Smooth muscle cell (in vitro differentiated cells): Measurements from ENCODE around the gene LRBA. TPM values are rescaled to one million over a fixed set of nuclear protein-coding genes. Genes with fewer than 3 reads are reported as not detected.

Experiments used
- DNase-seq: peaks from one replicate; lab custom pipeline; 2025; ENCODE audit not compliant: unreplicated experiment; lab: John Stamatoyannopoulos, UW
- H2AFZ ChIP-seq: fragments of 200-600 bp; sonication (generic); 2 replicates; pipeline ENCODE4 v1.6.0; 2016; ENCODE audit warnings: antibody characterized with exemption, low read depth, mild to moderate bottlenecking
- H3F3A ChIP-seq: fragments of 200-600 bp; sonication (generic); 2 replicates; pipeline ENCODE4 v1.6.0; 2017; ENCODE audit warnings: antibody characterized with exemption, low read depth
- H3K27ac ChIP-seq: fragments of 200-600 bp; sonication (generic); 2 replicates; pipeline ENCODE4 v1.5.1; 2016; ENCODE audit warnings: low read depth, mild to moderate bottlenecking
- H3K27me3 ChIP-seq: fragments of 200-600 bp; sonication (generic); 2 replicates; pipeline ENCODE4 v1.6.1; 2016; ENCODE audit warnings: low read depth, mild to moderate bottlenecking
- H3K36me3 ChIP-seq: fragments of 200-600 bp; sonication (generic); 2 replicates; pipeline ENCODE4 v1.5.1; 2016; ENCODE audit warnings: low read depth
- H3K4me1 ChIP-seq: fragments of 200-600 bp; sonication (generic); 2 replicates; pipeline ENCODE4 v1.5.1; 2016; ENCODE audit warnings: low read depth
- H3K4me2 ChIP-seq: fragments of 200-600 bp; sonication (generic); 2 replicates; pipeline ENCODE4 v1.6.0; 2016; ENCODE audit warnings: mild to moderate bottlenecking
- H3K4me3 ChIP-seq: fragments of 200-600 bp; sonication (generic); 2 replicates; pipeline ENCODE4 v1.5.1; 2016; ENCODE audit warnings: mild to moderate bottlenecking
- H3K79me2 ChIP-seq: fragments of 200-600 bp; sonication (generic); 2 replicates; pipeline ENCODE4 v1.6.0; 2016; ENCODE audit warnings: low read depth, mild to moderate bottlenecking
- H3K9ac ChIP-seq: fragments of 200-600 bp; sonication (generic); 2 replicates; pipeline ENCODE4 v1.6.0; 2016; ENCODE audit warnings: low read depth
- H3K9me3 ChIP-seq: fragments of 200-600 bp; sonication (generic); replicated peaks from 2 replicates; pipeline ENCODE4 v1.5.1; 2016; ENCODE audit warnings: low read depth
- H4K20me1 ChIP-seq: fragments of 200-600 bp; sonication (generic); 2 replicates; pipeline ENCODE4 v1.6.0; 2016; ENCODE audit warnings: low read depth
- CTCF ChIP-seq: fragments of 200-600 bp; sonication (generic); IDR thresholded peaks from 2 replicates; pipeline ENCODE4 v1.5.1; 2017; ENCODE audit warnings: borderline replicate concordance, mild to moderate bottlenecking, antibody characterized with exemption; ENCODE audit not compliant: insufficient read depth, poor library complexity, severe bottlenecking
- WGBS: methylation state at CpG from one replicate; pipeline ENCODE4 v1.1.7; 2016; ENCODE audit warnings: low lambda C conversion rate; 5-methylcytosine and 5-hydroxymethylcytosine counted together
- polyA plus RNA-seq: library from polyadenylated mRNA; unstranded; fragments of >200 nt; fragmentation: Nextera tagmentation; extraction: Ambion mirVana; gene quantifications from 2 replicates; pipeline ENCODE4 v1.2.1, GENCODE V29; 2016
- total RNA-seq: library from RNA; depleted of rRNA; stranded (reverse); fragments of >200 nt; gene quantifications from 2 replicates; pipeline ENCODE4 v1.2.3, GENCODE V29; 2014

LRBA gene
- total and polyA plus RNA-seq, 2 experiments from 2014 or later: 1.6 to 26.2 TPM

- Histone ChIP-seq H3K27ac (no peak overlapping the region), H4K20me1 (no peaks in the 10 kb centered on the region), H3K36me3 (no peaks in the 10 kb centered on the region), H3F3A (no peaks in the 10 kb centered on the region), H3K27me3 (no peaks in the 10 kb centered on the region), H3K9ac (no peak overlapping the region), H3K4me2 (no peak overlapping the region), H3K4me3 (no peak overlapping the region), H3K4me1 (peaks cover 8% of the 10 kb centered on the region), H3K9me3 (no peaks in the 10 kb centered on the region), H2AFZ (no peak overlapping the region), H3K79me2 (peaks cover 9% of the 10 kb centered on the region)
- TF ChIP-seq CTCF: no peak
- DNase-seq: no peak
- 94% methylated on average over 6 of the region's 6 CpGs for WGBS
These were observed 41.3 kb downstream of the LRBA start for GRCh38 chr4:150973626-150974251.

DNA sequence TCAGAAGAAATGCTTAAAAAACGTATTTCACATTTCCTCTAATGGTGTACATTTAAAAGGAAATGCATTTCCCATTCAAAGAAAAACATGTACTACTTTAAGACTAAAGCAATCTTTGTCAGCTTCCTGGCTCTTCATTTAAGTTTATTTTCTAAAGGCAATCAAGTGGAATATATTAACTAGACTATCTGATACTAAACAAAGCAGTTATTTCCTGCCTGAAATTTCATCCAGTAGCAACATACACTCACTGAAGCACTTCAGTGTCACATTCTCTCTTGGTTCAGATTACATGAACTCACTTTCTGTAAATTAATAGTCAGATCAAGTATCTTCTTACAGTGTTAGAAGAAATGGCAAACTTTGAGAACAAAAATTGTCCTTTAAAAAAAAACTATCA is 42.5 kb downstream of the LRBA start:
- WGBS: 69% methylated on average over 1 of the region's 1 CpG
- Histone ChIP-seq H3F3A (no peaks in the 10 kb centered on the region), H4K20me1 (no peaks in the 10 kb centered on the region), H3K27ac (no peak overlapping the region), H3K9me3 (no peaks in the 10 kb centered on the region), H3K4me3 (no peak overlapping the region), H2AFZ (no peak overlapping the region), H3K4me1 (peaks cover 8% of the 10 kb centered on the region), H3K4me2 (no peak overlapping the region), H3K27me3 (no peaks in the 10 kb centered on the region), H3K9ac (no peak overlapping the region), H3K36me3 (no peaks in the 10 kb centered on the region), H3K79me2 (peaks cover 9% of the 10 kb centered on the region)
- no peak for DNase-seq
- no peak for TF ChIP-seq CTCF

- DNase-seq: no peak
- H3K27ac ChIP-seq: no peak overlapping the region
- H3K36me3 ChIP-seq: no peaks in the 10 kb centered on the region
- no peak overlapping the region for H2AFZ ChIP-seq
- no peaks in the 10 kb centered on the region for H4K20me1 ChIP-seq
- H3F3A ChIP-seq: no peaks in the 10 kb centered on the region
- H3K79me2 ChIP-seq: peaks cover 9% of the 10 kb centered on the region
- no peak overlapping the region for H3K4me3 ChIP-seq
- no peak overlapping the region for H3K9ac ChIP-seq
- H3K4me2 ChIP-seq: no peak overlapping the region
- peaks cover 8% of the 10 kb centered on the region for H3K4me1 ChIP-seq
- TF ChIP-seq CTCF: no peak
- no peaks in the 10 kb centered on the region for H3K27me3 ChIP-seq
- H3K9me3 ChIP-seq: no peaks in the 10 kb centered on the region
These were observed 43.2 kb downstream of the LRBA start for GRCh38 chr4:150971901-150972300.

- H3K27ac ChIP-seq: no peak overlapping the region
- no peak for TF ChIP-seq CTCF
- H3K9me3 ChIP-seq: no peaks in the 10 kb centered on the region
- no peak overlapping the region for H2AFZ ChIP-seq
- 91% methylated on average over 2 of the region's 2 CpGs for WGBS
- H4K20me1 ChIP-seq: no peaks in the 10 kb centered on the region
- no peaks in the 10 kb centered on the region for H3K27me3 ChIP-seq
- no peak overlapping the region for H3K4me3 ChIP-seq
- H3K9ac ChIP-seq: no peak overlapping the region
- peaks cover 8% of the 10 kb centered on the region for H3K4me1 ChIP-seq
- peaks cover 9% of the 10 kb centered on the region for H3K79me2 ChIP-seq
- H3F3A ChIP-seq: no peaks in the 10 kb centered on the region
- H3K36me3 ChIP-seq: no peaks in the 10 kb centered on the region
- no peak for DNase-seq
- H3K4me2 ChIP-seq: no peak overlapping the region
These were observed 44.4 kb downstream of the LRBA start for GRCh38 chr4:150970685-150971151.
